ENCODE data around the gene HES5. TPM values are rescaled to one million over a fixed set of nuclear protein-coding genes. Genes with fewer than 3 reads are reported as not detected.

HES5 gene
- total RNA-seq, 1 experiment from 2014 or later: not detected

DNA sequence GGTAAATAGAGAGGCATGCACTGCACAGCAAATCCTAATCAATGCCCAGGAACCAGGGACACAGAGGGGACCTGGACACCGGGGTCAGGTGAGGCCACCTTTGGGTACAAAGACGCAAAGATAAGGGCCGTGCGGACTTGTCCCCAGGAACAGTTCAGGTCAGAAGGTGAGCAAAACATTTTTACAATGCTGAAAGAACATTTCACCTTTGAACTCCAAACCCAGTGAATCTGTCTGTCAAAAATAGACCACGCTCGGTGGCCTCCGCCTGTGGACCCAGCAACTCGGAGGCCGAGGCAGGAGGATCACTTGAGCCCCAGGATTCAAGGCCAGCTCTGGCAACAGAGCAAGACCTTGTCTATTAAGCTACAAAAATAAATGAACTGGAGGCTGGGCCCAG lies 41.3 kb upstream of the HES5 start:
- H3K9me3 Mint-ChIP-seq: peaks cover 8 to 16% of the 10 kb centered on the region in 2 experiments
- Histone ChIP-seq H3K27ac (ENCODE audit: insufficient read length, low read depth, low read length) (no peak overlapping the region), H2BK5ac (ENCODE audit: insufficient read length, low read length) (no peak overlapping the region), H3K23ac (ENCODE audit: insufficient read length, low read depth, low read length) (no peak overlapping the region), H3K4me2 (ENCODE audit: insufficient read depth, insufficient read length, low read length) (no peak overlapping the region), H2BK12ac (ENCODE audit: insufficient read length, low read depth, low read length) (no peak overlapping the region), H3K9ac (ENCODE audit: extremely low read depth, insufficient read length, low read length) (no peak overlapping the region), H3K4ac (ENCODE audit: low read depth, low read length) (no peak overlapping the region), H3K14ac (ENCODE audit: insufficient read depth, low read length) (no peak overlapping the region), H3K4me1 (ENCODE audit: insufficient read depth, low read length) (no peaks in the 10 kb centered on the region), H2BK20ac (ENCODE audit: low read depth, low read length, poor library complexity, severe bottlenecking) (no peak overlapping the region), H2BK15ac (ENCODE audit: low read depth, low read length) (no peak overlapping the region), H3T11ph (ENCODE audit: low read length) (no peak overlapping the region), H4K5ac (ENCODE audit: insufficient read length, low read depth, low read length) (no peak overlapping the region), H4K20me1 (ENCODE audit: control insufficient read depth, insufficient read depth, insufficient read length) (no peaks in the 10 kb centered on the region), H3K79me1 (ENCODE audit: insufficient read depth, low read depth, low read length, poor library complexity, severe bottlenecking) (no peaks in the 10 kb centered on the region), H2AK5ac (ENCODE audit: insufficient read length, low read length) (no peak overlapping the region), H4K8ac (replicated peaks; ENCODE audit: insufficient read length, low read depth, low read length) (no peak overlapping the region), H3K27me3 (ENCODE audit: insufficient read depth, low read length) (no peaks in the 10 kb centered on the region), H2AFZ (ENCODE audit: low read length) (no peak overlapping the region), H3K79me2 (ENCODE audit: insufficient read depth, low read length) (no peaks in the 10 kb centered on the region), H2BK120ac (ENCODE audit: low read depth, low read length, poor library complexity, severe bottlenecking) (no peak overlapping the region), H3K18ac (ENCODE audit: insufficient read length, low read depth, low read length) (no peak overlapping the region), H3K9me3 (ENCODE audit: control insufficient read depth, low read depth, low read length) (no peaks in the 10 kb centered on the region), H3K56ac (ENCODE audit: insufficient read length, low read depth, low read length) (no peak overlapping the region), H4K91ac (ENCODE audit: insufficient read length, low read depth, low read length) (no peak overlapping the region), H3K23me2 (ENCODE audit: insufficient read length, low read depth, low read length, poor library complexity, severe bottlenecking) (no peaks in the 10 kb centered on the region)
- no CpG with 5 or more reads among the region's 9 CpGs for WGBS (ENCODE audit: extremely low coverage, insufficient read length, low lambda C conversion rate)
- H3K4me3 Mint-ChIP-seq: no peak overlapping the region
- H3K27me3 Mint-ChIP-seq (ENCODE audit: low read depth): peaks cover 17% of the 10 kb centered on the region
- no peak for DNase-seq
- H3K36me3 Mint-ChIP-seq (ENCODE audit: insufficient read depth in 1 of 3, low read depth in 3 of 3): peaks cover 0 to 3% (median 3%) of the 10 kb centered on the region in 3 experiments; a peak in 4 of 7 replicates
- TF ChIP-seq, protein P1, sequence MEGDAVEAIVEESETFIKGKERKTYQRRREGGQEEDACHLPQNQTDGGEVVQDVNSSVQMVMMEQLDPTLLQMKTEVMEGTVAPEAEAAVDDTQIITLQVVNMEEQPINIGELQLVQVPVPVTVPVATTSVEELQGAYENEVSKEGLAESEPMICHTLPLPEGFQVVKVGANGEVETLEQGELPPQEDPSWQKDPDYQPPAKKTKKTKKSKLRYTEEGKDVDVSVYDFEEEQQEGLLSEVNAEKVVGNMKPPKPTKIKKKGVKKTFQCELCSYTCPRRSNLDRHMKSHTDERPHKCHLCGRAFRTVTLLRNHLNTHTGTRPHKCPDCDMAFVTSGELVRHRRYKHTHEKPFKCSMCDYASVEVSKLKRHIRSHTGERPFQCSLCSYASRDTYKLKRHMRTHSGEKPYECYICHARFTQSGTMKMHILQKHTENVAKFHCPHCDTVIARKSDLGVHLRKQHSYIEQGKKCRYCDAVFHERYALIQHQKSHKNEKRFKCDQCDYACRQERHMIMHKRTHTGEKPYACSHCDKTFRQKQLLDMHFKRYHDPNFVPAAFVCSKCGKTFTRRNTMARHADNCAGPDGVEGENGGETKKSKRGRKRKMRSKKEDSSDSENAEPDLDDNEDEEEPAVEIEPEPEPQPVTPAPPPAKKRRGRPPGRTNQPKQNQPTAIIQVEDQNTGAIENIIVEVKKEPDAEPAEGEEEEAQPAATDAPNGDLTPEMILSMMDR (conservative IDR thresholded peaks at IDR 0.05): no peak
- H3K4me1 Mint-ChIP-seq: no peaks in the 10 kb centered on the region
- H3K27ac Mint-ChIP-seq: no peak overlapping the region; a peak in 1 of 7 replicates
